Sigmoid colon (tissue), 7 donors: ENCODE results near the gene AK8. TPM values are rescaled to one million over a fixed set of nuclear protein-coding genes. Genes with fewer than 3 reads are reported as not detected.

Experiments
- DNase-seq: peaks from one replicate; pipeline ENCODE4 v3.0.0-alpha.2; 2019
- H3K27ac ChIP-seq, 4 donors: fragments of 200-600 bp; sonication (generic); one replicate each; pipeline ENCODE4 v1.5.1; 2016 to 2019; ENCODE audit warnings: mild to moderate bottlenecking in 1 of 4
- H3K27me3 ChIP-seq, 3 donors: fragments of 200-600 bp; sonication (generic); one replicate each; pipeline ENCODE4 v1.5.1; 2019; ENCODE audit warnings: mild to moderate bottlenecking in 1 of 3
- H3K36me3 ChIP-seq, 4 donors: fragments of 200-600 bp; sonication (generic); one replicate each; pipeline ENCODE4 v1.5.1; 2016 to 2019
- H3K4me1 ChIP-seq, 4 donors: fragments of 200-600 bp; sonication (generic); one replicate each; pipeline ENCODE4 v1.5.1; 2017 to 2019
- H3K4me3 ChIP-seq, 4 donors: fragments of 200-600 bp; sonication (generic); one replicate each; pipeline ENCODE4 v1.5.1; 2017 to 2019; ENCODE audit warnings: mild to moderate bottlenecking in 2 of 4, moderate library complexity in 1 of 4
- H3K9me3 ChIP-seq, 4 donors: fragments of 200-600 bp in 3 of 4; sonication (generic) in 3 of 4; one replicate each; pipeline versions ENCODE4 v1.5.1 to v1.6.1; 2013 to 2019
- EP300 ChIP-seq, 4 donors: sonication (generic); formaldehyde crosslinking; IDR thresholded peaks; one replicate each; pipeline ENCODE4 v1.6.1; 2017; ENCODE audit warnings: antibody characterized with exemption in 4 of 4
- POLR2A ChIP-seq, 2 donors: fragments of 450-650 bp; IDR thresholded peaks; one replicate each; pipeline ENCODE4 v1.6.1; 2016; ENCODE audit warnings: antibody characterized with exemption in 2 of 2, mild to moderate bottlenecking in 2 of 2, moderate library complexity in 2 of 2
- POLR2AphosphoS5 ChIP-seq, 4 donors: sonication (generic); formaldehyde crosslinking; IDR thresholded peaks; one replicate each; pipeline ENCODE4 v1.6.1; 2017; ENCODE audit warnings: antibody characterized with exemption in 4 of 4
- WGBS, 2 donors: extraction: QIAGEN DNeasy Blood & Tissue Kit; methylation state at CpG; one replicate each; pipeline ENCODE4 v1.1.7; 2013; 5-methylcytosine and 5-hydroxymethylcytosine counted together
- intact Hi-C: fragments of 100-400 bp; cut with DNase I; formaldehyde crosslinking; loops from one replicate; pipeline ENCODE4 v1.15.1; 2023
- polyA plus RNA-seq, 3 donors: library from polyadenylated mRNA; stranded (reverse); fragments of 200-250 nt; gene quantifications; one replicate each; pipeline ENCODE4 v1.2.3, GENCODE V29; 2013
- total RNA-seq, 4 donors: library from RNA; depleted of rRNA; stranded (reverse); fragments of >200 nt; gene quantifications; one replicate each; pipeline ENCODE4 v1.1.0, GENCODE V29; 2016
- TF ChIP-seq, protein P1 (sequence below), 4 experiments: fragments of 450-650 bp in 3 of 4; fragments of 200-600 bp in 1 of 4; IDR thresholded peaks; one replicate each; pipeline ENCODE4 v1.5.1; 2016 to 2019; ENCODE audit warnings: antibody characterized with exemption in 4 of 4, mild to moderate bottlenecking in 3 of 4, moderate library complexity in 2 of 4
- donor health status: healthy with polysubstance abuse.
- donor health status: Bipolar disorder and iron deficiency.
- donor health status: healthy.

AK8 gene
- total and polyA plus RNA-seq, 7 donors = 0.25 to 1.2 (median 0.59) TPM; not detected in 3

- TF ChIP-seq POLR2AphosphoS5 (IDR thresholded peaks at IDR 0.05) (no peak), EP300 (IDR thresholded peaks at IDR 0.05) (no peak), POLR2A (IDR thresholded peaks at IDR 0.05) (no peak)
- TF ChIP-seq, protein P1, sequence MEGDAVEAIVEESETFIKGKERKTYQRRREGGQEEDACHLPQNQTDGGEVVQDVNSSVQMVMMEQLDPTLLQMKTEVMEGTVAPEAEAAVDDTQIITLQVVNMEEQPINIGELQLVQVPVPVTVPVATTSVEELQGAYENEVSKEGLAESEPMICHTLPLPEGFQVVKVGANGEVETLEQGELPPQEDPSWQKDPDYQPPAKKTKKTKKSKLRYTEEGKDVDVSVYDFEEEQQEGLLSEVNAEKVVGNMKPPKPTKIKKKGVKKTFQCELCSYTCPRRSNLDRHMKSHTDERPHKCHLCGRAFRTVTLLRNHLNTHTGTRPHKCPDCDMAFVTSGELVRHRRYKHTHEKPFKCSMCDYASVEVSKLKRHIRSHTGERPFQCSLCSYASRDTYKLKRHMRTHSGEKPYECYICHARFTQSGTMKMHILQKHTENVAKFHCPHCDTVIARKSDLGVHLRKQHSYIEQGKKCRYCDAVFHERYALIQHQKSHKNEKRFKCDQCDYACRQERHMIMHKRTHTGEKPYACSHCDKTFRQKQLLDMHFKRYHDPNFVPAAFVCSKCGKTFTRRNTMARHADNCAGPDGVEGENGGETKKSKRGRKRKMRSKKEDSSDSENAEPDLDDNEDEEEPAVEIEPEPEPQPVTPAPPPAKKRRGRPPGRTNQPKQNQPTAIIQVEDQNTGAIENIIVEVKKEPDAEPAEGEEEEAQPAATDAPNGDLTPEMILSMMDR (IDR thresholded peaks at IDR 0.05) = no peak
- intact Hi-C loops = loop anchor here (2.0 to 5.0 kb wide), 3 partner anchors 23 to 207 kb away; partner anchors contain the start of genes GTF3C4 and TSC1
- Histone ChIP-seq H3K4me3 (peak overlapping the region; percentile 78 to 85 (median 82)), H3K27ac (peak overlapping the region; percentile 80 to 90 (median 88)), H3K4me1 (peaks cover 0 to 12% (median 2%) of the 10 kb centered on the region in 4 donors), H3K36me3 (peaks cover 0 to 9% (median 4%) of the 10 kb centered on the region in 4 donors), H3K9me3 (no peaks in the 10 kb centered on the region), H3K27me3 (no peaks in the 10 kb centered on the region)
- WGBS, 2 donors = 79 to 84% methylated on average over 6 of the region's 6 CpGs
- no peak for DNase-seq
Observed at GRCh38 chr9:132879457-132880323, 1.6 kb upstream of the AK8 start.

DNA sequence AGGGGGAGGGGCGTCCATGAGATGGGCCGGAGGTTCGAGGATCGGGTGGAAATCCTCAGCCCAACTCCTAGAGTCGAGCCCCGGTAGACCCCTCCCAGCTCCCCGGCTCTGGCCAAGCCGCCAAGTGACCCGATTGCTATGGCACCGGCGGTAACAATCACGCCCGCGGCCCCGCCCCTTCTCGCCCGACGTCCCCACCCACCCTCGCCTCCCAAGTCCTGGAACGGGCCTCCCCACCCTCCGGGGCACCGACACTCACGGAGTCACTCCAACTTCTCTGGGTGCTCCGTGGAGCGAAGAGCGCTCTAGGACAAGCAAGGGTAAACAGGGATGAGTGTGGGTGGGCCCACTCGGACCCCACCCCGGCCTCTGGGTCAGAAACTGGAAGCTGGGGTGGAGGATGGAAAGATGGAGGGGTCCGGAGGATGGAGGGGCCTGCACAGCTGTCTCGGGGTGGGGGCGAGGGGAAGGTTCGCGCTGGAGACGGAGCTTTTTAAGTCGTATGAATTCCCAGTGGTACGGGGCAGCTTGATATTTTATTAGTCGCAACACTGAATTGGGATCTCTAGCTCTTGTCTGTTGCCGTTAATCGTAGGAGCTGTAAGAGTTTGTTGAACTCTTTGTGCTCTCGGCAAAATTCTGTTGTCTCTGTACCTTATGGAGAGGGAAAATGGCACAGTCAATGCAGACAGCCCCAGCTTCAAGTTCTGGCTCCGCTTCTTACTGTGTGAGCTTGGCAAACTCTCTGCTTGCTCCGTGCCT, 792 bp upstream of the AK8 start, which contains the start of gene SPACA9:
TSS of gene SPACA9 (plus strand) at position 204 of the 762 bp plus-strand sequence. CDS start 5,050 bp downstream, outside the sequence.
- intact Hi-C loops = loop anchor here (1.0 to 5.0 kb wide), 3 partner anchors 22 to 63 kb away; partner anchors contain the start of gene TSC1
- peaks cover 0 to 12% (median 2%) of the 10 kb centered on the region in 4 donors for H3K4me1 ChIP-seq
- H3K36me3 ChIP-seq = peaks cover 0 to 1% (median 0%) of the 10 kb centered on the region in 4 donors
- H3K4me3 ChIP-seq = peak within 1 kb of the TSS; percentile 78 to 85 (median 82)
- no peaks in the 10 kb centered on the region for H3K9me3 ChIP-seq
- 10 to 17% methylated on average over 42 of the region's 42 CpGs for WGBS, 2 donors
- H3K27ac ChIP-seq = peak within 1 kb of the TSS; percentile 80 to 90 (median 88)
- H3K27me3 ChIP-seq = no peaks in the 10 kb centered on the region
- DNase-seq = peak; percentile 89
- TF ChIP-seq, protein P1 (IDR thresholded peaks at IDR 0.05) = no peak
- peak in 3 of 4 donors; percentile 31 to 53 (median 48) for TF ChIP-seq POLR2AphosphoS5 (IDR thresholded peaks at IDR 0.05)

GRCh38 chr9:132877458-132877823, 643 bp downstream of the AK8 start:
- no peaks in the 10 kb centered on the region for H3K9me3 ChIP-seq
- H3K27me3 ChIP-seq = no peaks in the 10 kb centered on the region
- peaks cover 0 to 12% (median 2%) of the 10 kb centered on the region in 4 donors for H3K4me1 ChIP-seq
- no peak for TF ChIP-seq POLR2AphosphoS5 (IDR thresholded peaks at IDR 0.05)
- no peak for TF ChIP-seq EP300 (IDR thresholded peaks at IDR 0.05)
- TF ChIP-seq POLR2A (IDR thresholded peaks at IDR 0.05) = no peak
- TF ChIP-seq, protein P1 (IDR thresholded peaks at IDR 0.05) = no peak
- 50 to 55% methylated on average over 14 of the region's 14 CpGs for WGBS, 2 donors
- peak overlapping the region; percentile 78 to 85 (median 82) for H3K4me3 ChIP-seq
- intact Hi-C loops = loop anchor here (5.0 kb wide), 1 partner anchor 65 kb away; the partner anchor contains the start of gene TSC1
- no peak for DNase-seq
- peak overlapping the region in 3 of 4 donors; percentile 87 to 90 (median 88) for H3K27ac ChIP-seq
- H3K36me3 ChIP-seq = no peaks in the 10 kb centered on the region

DNA sequence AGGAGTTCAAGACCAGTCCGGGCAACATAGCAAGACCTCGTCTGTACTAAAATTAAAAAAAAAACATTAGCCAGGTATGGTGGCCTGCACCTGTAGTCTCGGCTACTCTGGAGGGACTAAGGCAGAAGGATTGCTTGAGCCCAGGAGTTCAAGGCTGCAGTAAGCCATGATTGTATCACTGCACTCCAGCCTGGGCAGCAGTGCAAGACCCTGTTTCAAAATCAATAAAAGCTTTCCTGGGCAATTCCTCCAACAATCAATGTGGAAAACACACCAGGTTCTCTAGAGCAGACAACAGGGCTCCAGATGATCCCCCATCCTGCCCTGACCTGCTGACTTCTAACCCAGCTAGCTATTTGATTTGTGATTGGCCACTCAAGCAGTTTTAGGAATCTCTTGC, 1.2 kb downstream of the AK8 start:
- Histone ChIP-seq H3K27ac (no peak overlapping the region), H3K4me3 (no peak overlapping the region), H3K4me1 (peaks cover 0 to 14% (median 2%) of the 10 kb centered on the region in 4 donors), H3K36me3 (no peaks in the 10 kb centered on the region), H3K9me3 (no peaks in the 10 kb centered on the region), H3K27me3 (no peaks in the 10 kb centered on the region)
- 90 to 96% methylated on average over 3 of the region's 3 CpGs for WGBS, 2 donors
- intact Hi-C loops = loop anchor here (5.0 kb wide), 1 partner anchor 65 kb away; the partner anchor contains the start of gene TSC1
- DNase-seq = no peak
- no peak for TF ChIP-seq POLR2AphosphoS5 (IDR thresholded peaks at IDR 0.05)
- no peak for TF ChIP-seq POLR2A (IDR thresholded peaks at IDR 0.05)
- TF ChIP-seq, protein P1 (IDR thresholded peaks at IDR 0.05) = no peak
- no peak for TF ChIP-seq EP300 (IDR thresholded peaks at IDR 0.05)
